ENCODE measurements around the gene IRF4.

IRF4 gene

GRCh38 chr6:352896-353470, 38.6 kb upstream of the IRF4 start:
- peak in 1 of 10 donors; percentile 67 for DNase-seq
- intact Hi-C loops (cut with DNase I), result no loop called here

- intact Hi-C loops (cut with DNase I), result no loop called here
- peak in 2 of 10 donors; percentile 72 to 83 for DNase-seq
Observed at GRCh38 chr6:353642-354614, 37.6 kb upstream of the IRF4 start.

- peak in 1 of 10 donors; percentile 82 for DNase-seq
- intact Hi-C loops (cut with DNase I), result no loop called here
Observed at GRCh38 chr6:354631-355280, 36.8 kb upstream of the IRF4 start.

DNA sequence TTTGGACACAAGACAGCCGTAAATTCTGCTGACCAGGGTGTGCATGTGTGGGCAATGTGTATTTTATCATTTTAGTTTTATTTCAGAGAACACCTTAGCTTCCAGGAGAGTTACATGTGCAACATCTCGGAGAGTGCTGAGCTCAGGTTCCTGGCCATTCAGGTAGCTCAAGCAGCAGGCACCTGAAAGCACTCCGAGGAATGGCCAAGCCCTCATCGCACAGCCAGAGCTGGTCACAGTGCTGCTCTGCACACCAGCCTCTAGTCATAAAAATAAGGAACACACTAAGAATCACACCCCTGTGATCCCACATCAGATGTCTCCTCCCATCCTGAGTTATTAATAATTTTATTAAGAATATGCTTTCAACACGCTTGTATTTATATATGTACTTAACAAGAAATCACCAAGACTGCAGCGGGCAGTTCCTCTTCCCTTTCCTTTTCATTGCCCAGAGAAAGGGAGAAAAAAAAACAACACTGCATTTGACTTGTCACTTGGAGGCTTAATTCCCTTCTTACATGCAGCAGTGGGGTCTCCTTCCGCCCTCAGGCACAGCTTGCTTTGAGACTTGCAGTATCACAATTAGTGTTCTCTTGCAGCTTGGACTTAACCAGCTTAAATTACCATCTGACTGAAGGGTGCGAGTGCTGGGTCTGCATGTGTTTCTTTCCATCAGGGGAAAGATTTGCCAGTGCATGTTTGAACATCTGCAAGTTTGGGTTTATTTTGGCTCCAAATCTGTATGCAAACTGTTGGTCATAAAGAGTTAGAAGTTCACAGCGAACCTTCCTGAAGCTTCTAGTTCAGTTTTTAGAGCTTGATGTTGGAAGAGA, 36.0 kb upstream of the IRF4 start:
- DNase-seq, result peak in 1 of 10 donors; percentile 67
- intact Hi-C loops (cut with DNase I), result no loop called here

- DNase-seq, result peak in 1 of 10 donors; percentile 67
- intact Hi-C loops (cut with DNase I), result no loop called here
Observed at GRCh38 chr6:356828-357251, 34.7 kb upstream of the IRF4 start.

- DNase-seq, result peak in 2 of 10 donors; percentile 86 to 90
- intact Hi-C loops (cut with DNase I), result no loop called here
Observed at GRCh38 chr6:357261-357790, 34.2 kb upstream of the IRF4 start.

- DNase-seq, result peak in 2 of 10 donors; percentile 79
- intact Hi-C loops (cut with DNase I), result no loop called here
Observed at GRCh38 chr6:357791-358341, 33.7 kb upstream of the IRF4 start.

DNA sequence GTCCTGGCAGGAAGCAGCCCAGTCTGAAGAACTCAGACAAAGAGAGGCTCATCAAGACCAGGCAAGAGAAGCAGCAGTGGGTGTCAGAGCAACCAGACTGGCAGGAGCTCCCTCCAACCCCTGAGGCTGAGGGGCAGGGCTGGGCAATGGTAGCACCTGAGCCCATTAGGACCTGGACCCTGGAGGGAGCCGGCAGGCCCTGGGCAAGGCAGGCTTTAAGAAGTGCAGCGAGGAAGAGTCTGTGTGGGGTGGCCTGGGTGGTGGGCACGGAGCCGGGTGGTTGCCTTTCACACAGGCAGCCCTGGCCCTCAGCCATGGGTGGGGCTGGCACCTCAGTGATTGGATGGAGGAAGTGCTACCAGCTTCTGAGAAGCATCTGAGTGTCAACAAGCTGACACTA, 33.1 kb upstream of the IRF4 start:
- DNase-seq, result peak in 2 of 10 donors; percentile 75 to 86

GRCh38 chr6:358847-359246, 32.7 kb upstream of the IRF4 start:
- intact Hi-C loops (cut with DNase I), result no loop called here
- DNase-seq, result peak in 2 of 10 donors; percentile 55 to 81

More for the DNA sequence above, 33.1 kb upstream of the IRF4 start:
- intact Hi-C loops (cut with DNase I), result no loop called here

GRCh38 chr6:359261-360035, 32.1 kb upstream of the IRF4 start:
- DNase-seq, result peak in 2 of 10 donors; percentile 86 to 88
- intact Hi-C loops (cut with DNase I), result no loop called here

GRCh38 chr6:360349-360748, 31.2 kb upstream of the IRF4 start:
- peak in 1 of 10 donors; percentile 39 for DNase-seq
- intact Hi-C loops (cut with DNase I), result no loop called here

- DNase-seq, result peak in 2 of 10 donors; percentile 81 to 87
- intact Hi-C loops (cut with DNase I), result no loop called here
Observed at GRCh38 chr6:360764-361373, 30.7 kb upstream of the IRF4 start.

- DNase-seq, result peak in 2 of 10 donors; percentile 51 to 66
Observed at GRCh38 chr6:361411-362132, 30.0 kb upstream of the IRF4 start.

GRCh38 chr6:362231-362923, 29.2 kb upstream of the IRF4 start:
- intact Hi-C loops (cut with DNase I), result no loop called here
- DNase-seq, result peak in 2 of 10 donors; percentile 45 to 52

More at GRCh38 chr6:361411-362132, 30.0 kb upstream of the IRF4 start:
- intact Hi-C loops (cut with DNase I), result no loop called here

DNA sequence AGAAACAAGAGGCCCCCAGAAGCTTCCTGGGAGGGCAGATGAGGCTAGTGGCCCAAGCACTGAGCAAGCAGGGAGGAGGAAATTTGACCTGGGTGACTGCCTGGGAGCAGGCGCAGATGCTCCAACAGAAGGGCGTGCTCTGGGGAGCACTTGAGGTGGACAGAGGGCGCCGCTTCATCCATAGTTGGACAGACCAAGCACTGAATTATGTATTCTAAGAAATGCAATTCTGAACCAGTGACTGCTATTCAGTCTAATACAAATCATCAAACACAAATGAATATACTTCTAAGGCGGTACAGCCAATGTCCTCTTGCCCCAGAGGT, 28.7 kb upstream of the IRF4 start:
- peak in 1 of 10 donors; percentile 63 for DNase-seq
- intact Hi-C loops (cut with DNase I), result no loop called here

DNA sequence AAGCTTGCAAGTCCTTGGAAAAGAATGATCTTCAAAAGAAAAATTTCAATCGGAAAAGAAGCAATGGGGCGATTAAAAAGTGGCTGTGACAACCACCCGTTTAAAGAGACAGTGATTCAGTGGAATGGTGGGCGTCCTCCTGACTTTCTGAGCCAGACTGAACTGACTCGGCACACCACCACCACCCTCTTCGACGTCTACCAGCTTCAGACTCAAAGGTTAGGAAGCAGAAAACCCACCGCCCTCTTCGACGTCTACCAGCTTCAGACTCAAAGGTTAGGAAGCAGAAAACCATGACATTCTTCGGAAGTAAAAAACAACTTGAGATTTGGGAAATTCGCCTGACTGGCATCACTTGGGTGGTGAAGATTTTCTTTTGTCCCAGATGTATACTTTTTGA, 28.3 kb upstream of the IRF4 start:
- peak in 2 of 10 donors; percentile 34 to 50 for DNase-seq
- intact Hi-C loops (cut with DNase I), result no loop called here

- intact Hi-C loops (cut with DNase I), result no loop called here
- DNase-seq, result peak in 2 of 10 donors; percentile 75 to 78
Observed at GRCh38 chr6:363909-364308, 27.6 kb upstream of the IRF4 start.

Measured in posterior cingulate gyrus (tissue), 11 donors.